ENCODE data around the gene LGI1. TPM values are rescaled to one million over a fixed set of nuclear protein-coding genes. Genes with fewer than 3 reads are reported as not detected.

LGI1 gene
- total RNA-seq, 1 experiment from 2014 or later: 1.2 TPM

- Mint-ChIP-seq H3K27ac (peak overlapping the region in 1 of 3 experiments; percentile 50; a peak in 2 of 7 replicates), H3K9me3 (no peaks in the 10 kb centered on the region), H3K36me3 (ENCODE audit: insufficient read depth in 1 of 3, low read depth in 3 of 3) (peaks cover 0 to 4% (median 0%) of the 10 kb centered on the region in 3 experiments; a peak in 3 of 7 replicates), H3K27me3 (ENCODE audit: low read depth) (peaks cover 22% of the 10 kb centered on the region), H3K4me1 (peaks cover 28 to 29% of the 10 kb centered on the region in 2 experiments), H3K4me3 (no peak overlapping the region)
- Histone ChIP-seq H3K79me1 (ENCODE audit: insufficient read depth, low read depth, low read length, poor library complexity, severe bottlenecking) (no peaks in the 10 kb centered on the region), H2BK20ac (ENCODE audit: low read depth, low read length, poor library complexity, severe bottlenecking) (no peak overlapping the region), H3K9ac (ENCODE audit: extremely low read depth, insufficient read length, low read length) (no peak overlapping the region), H3K23ac (ENCODE audit: insufficient read length, low read depth, low read length) (no peak overlapping the region), H4K8ac (replicated peaks; ENCODE audit: insufficient read length, low read depth, low read length) (no peak overlapping the region), H4K20me1 (ENCODE audit: control insufficient read depth, insufficient read depth, insufficient read length) (no peaks in the 10 kb centered on the region), H2BK15ac (ENCODE audit: low read depth, low read length) (no peak overlapping the region), H3T11ph (ENCODE audit: low read length) (no peak overlapping the region), H3K4ac (ENCODE audit: low read depth, low read length) (no peak overlapping the region), H2AK5ac (ENCODE audit: insufficient read length, low read length) (no peak overlapping the region), H2BK12ac (ENCODE audit: insufficient read length, low read depth, low read length) (no peak overlapping the region), H3K9me3 (ENCODE audit: control insufficient read depth, low read depth, low read length) (no peaks in the 10 kb centered on the region), H2BK5ac (ENCODE audit: insufficient read length, low read length) (no peak overlapping the region), H3K27me3 (ENCODE audit: insufficient read depth, low read length) (no peaks in the 10 kb centered on the region), H3K27ac (ENCODE audit: insufficient read length, low read depth, low read length) (no peak overlapping the region), H3K18ac (ENCODE audit: insufficient read length, low read depth, low read length) (no peak overlapping the region), H3K23me2 (ENCODE audit: insufficient read length, low read depth, low read length, poor library complexity, severe bottlenecking) (no peaks in the 10 kb centered on the region), H4K91ac (ENCODE audit: insufficient read length, low read depth, low read length) (no peak overlapping the region), H3K79me2 (ENCODE audit: insufficient read depth, low read length) (no peaks in the 10 kb centered on the region), H4K5ac (ENCODE audit: insufficient read length, low read depth, low read length) (no peak overlapping the region), H2AFZ (ENCODE audit: low read length) (no peak overlapping the region), H3K4me2 (ENCODE audit: insufficient read depth, insufficient read length, low read length) (no peak overlapping the region), H3K14ac (ENCODE audit: insufficient read depth, low read length) (no peak overlapping the region), H3K4me1 (ENCODE audit: insufficient read depth, low read length) (no peaks in the 10 kb centered on the region), H3K56ac (ENCODE audit: insufficient read length, low read depth, low read length) (no peak overlapping the region), H2BK120ac (ENCODE audit: low read depth, low read length, poor library complexity, severe bottlenecking) (no peak overlapping the region)
- DNase-seq: no peak
- TF ChIP-seq CTCF (conservative IDR thresholded peaks at IDR 0.05): no peak
These were observed 46.5 kb downstream of the LGI1 start for GRCh38 chr10:93804200-93804599.
